H9 (cell line): ENCODE results near the gene USP27X. TPM values are rescaled to one million over a fixed set of nuclear protein-coding genes. Genes with fewer than 3 reads are reported as not detected.

Experiments used
- DNase-seq: peaks from one replicate; pipeline ENCODE4 v3.0.0-alpha.2; 2017
- H2AFZ ChIP-seq: one replicate; pipeline ENCODE4 v1.6.1; 2013; ENCODE audit warnings: mild to moderate bottlenecking, low read length, control low read depth, moderate library complexity
- H2AK5ac ChIP-seq: 2 replicates; pipeline ENCODE4 v1.6.1; 2013; ENCODE audit warnings: low read length, control low read depth, mixed read lengths; ENCODE audit not compliant: insufficient read length
- H2BK120ac ChIP-seq: one replicate; pipeline ENCODE4 v1.6.1; 2013; ENCODE audit warnings: low read depth, mild to moderate bottlenecking, low read length, control low read depth, inconsistent platforms; ENCODE audit not compliant: poor library complexity, severe bottlenecking
- H2BK12ac ChIP-seq: 2 replicates; pipeline ENCODE4 v1.6.1; 2013; ENCODE audit warnings: low read length, control low read depth, mixed read lengths, low read depth; ENCODE audit not compliant: insufficient read length
- H2BK15ac ChIP-seq: 2 replicates; pipeline ENCODE4 v1.6.1; 2013; ENCODE audit warnings: low read depth, low read length, control low read depth
- H2BK20ac ChIP-seq: one replicate; pipeline ENCODE4 v1.6.1; 2013; ENCODE audit warnings: low read depth, mild to moderate bottlenecking, low read length, control low read depth, inconsistent platforms; ENCODE audit not compliant: poor library complexity, severe bottlenecking
- H2BK5ac ChIP-seq: 2 replicates; pipeline ENCODE4 v1.6.1; 2013; ENCODE audit warnings: low read length, control low read depth, mixed read lengths; ENCODE audit not compliant: insufficient read length
- H3K14ac ChIP-seq: 2 replicates; pipeline ENCODE4 v1.6.1; 2013; ENCODE audit warnings: low read length, control low read depth; ENCODE audit not compliant: insufficient read depth
- H3K18ac ChIP-seq: 2 replicates; pipeline ENCODE4 v1.6.1; 2013; ENCODE audit warnings: low read depth, mild to moderate bottlenecking, mixed read lengths, low read length, control low read depth; ENCODE audit not compliant: insufficient read length
- H3K23ac ChIP-seq: 2 replicates; pipeline ENCODE4 v1.6.1; 2013; ENCODE audit warnings: low read length, control low read depth, mixed read lengths, low read depth; ENCODE audit not compliant: insufficient read length
- H3K23me2 ChIP-seq: 2 replicates; pipeline ENCODE4 v1.6.1; 2013; ENCODE audit warnings: low read depth, mild to moderate bottlenecking, mixed read lengths, low read length, control low read depth; ENCODE audit not compliant: insufficient read length, poor library complexity, severe bottlenecking
- H3K27ac ChIP-seq: 2 replicates; pipeline ENCODE4 v1.5.1; 2013; ENCODE audit warnings: low read length, control low read depth, mixed read lengths, low read depth; ENCODE audit not compliant: insufficient read length
- H3K27me3 ChIP-seq: 2 replicates; pipeline ENCODE4 v1.6.1; 2013; ENCODE audit warnings: low read length, control low read depth, inconsistent platforms; ENCODE audit not compliant: insufficient read depth
- H3K4ac ChIP-seq: 2 replicates; pipeline ENCODE4 v1.6.1; 2013; ENCODE audit warnings: low read depth, mild to moderate bottlenecking, control low read depth, inconsistent platforms, low read length, moderate library complexity
- H3K4me1 ChIP-seq: 2 replicates; pipeline ENCODE4 v1.6.1; 2013; ENCODE audit warnings: low read length, control low read depth, inconsistent platforms; ENCODE audit not compliant: insufficient read depth
- H3K4me2 ChIP-seq: 2 replicates; pipeline ENCODE4 v1.6.1; 2013; ENCODE audit warnings: low read length, control low read depth, mixed read lengths; ENCODE audit not compliant: insufficient read length, insufficient read depth
- H3K56ac ChIP-seq: 2 replicates; pipeline ENCODE4 v1.6.1; 2013; ENCODE audit warnings: low read depth, mild to moderate bottlenecking, mixed read lengths, low read length, control low read depth; ENCODE audit not compliant: insufficient read length
- H3K79me1 ChIP-seq: 2 replicates; pipeline ENCODE4 v1.6.1; 2013; ENCODE audit warnings: low read depth, mild to moderate bottlenecking, moderate library complexity, low read length, control low read depth, inconsistent platforms; ENCODE audit not compliant: insufficient read depth, poor library complexity, severe bottlenecking
- H3K79me2 ChIP-seq: 2 replicates; pipeline ENCODE4 v1.6.1; 2013; ENCODE audit warnings: low read length, control low read depth, inconsistent platforms; ENCODE audit not compliant: insufficient read depth
- H3K9ac ChIP-seq: 2 replicates; pipeline ENCODE4 v1.6.1; 2013; ENCODE audit warnings: low read length, control low read depth, mixed read lengths; ENCODE audit not compliant: insufficient read length; ENCODE audit errors: extremely low read depth
- H3K9me3 ChIP-seq: one replicate; pipeline ENCODE4 v1.6.1; 2013; ENCODE audit warnings: low read depth, low read length, inconsistent platforms; ENCODE audit not compliant: control insufficient read depth
- H3T11ph ChIP-seq: one replicate; pipeline ENCODE4 v1.6.1; 2013; ENCODE audit warnings: mild to moderate bottlenecking, low read length, control low read depth, inconsistent platforms
- H4K20me1 ChIP-seq: one replicate; pipeline ENCODE4 v1.6.1; 2013; ENCODE audit not compliant: control insufficient read depth, insufficient read length, insufficient read depth
- H4K5ac ChIP-seq: 2 replicates; pipeline ENCODE4 v1.6.1; 2013; ENCODE audit warnings: low read depth, mild to moderate bottlenecking, mixed read lengths, low read length, control low read depth; ENCODE audit not compliant: insufficient read length
- H4K8ac ChIP-seq: replicated peaks from 2 replicates; pipeline ENCODE4 v1.6.1; 2013; ENCODE audit warnings: low read length, control low read depth, mixed read lengths, low read depth; ENCODE audit not compliant: insufficient read length
- H4K91ac ChIP-seq: 2 replicates; pipeline ENCODE4 v1.6.1; 2013; ENCODE audit warnings: low read depth, mild to moderate bottlenecking, moderate library complexity, mixed read lengths, low read length, control low read depth; ENCODE audit not compliant: insufficient read length
- H3K27ac Mint-ChIP-seq, 3 experiments: 2 replicates in 2 of 3; 3 replicates in 1 of 3; pipeline ENCODE4 v1.8.0; 2020 to 2021; ENCODE audit warnings: mixed read lengths in 3 of 3, mild to moderate bottlenecking in 1 of 3, moderate library complexity in 1 of 3
- H3K27me3 Mint-ChIP-seq: 2 replicates; pipeline ENCODE4 v1.8.0; 2021; ENCODE audit warnings: low read depth, mild to moderate bottlenecking, moderate library complexity, mixed read lengths
- H3K36me3 Mint-ChIP-seq, 3 experiments: 2 replicates in 2 of 3; 3 replicates in 1 of 3; pipeline ENCODE4 v1.8.0; 2020 to 2021; ENCODE audit warnings: low read depth in 3 of 3, mixed read lengths in 3 of 3; ENCODE audit not compliant: insufficient read depth in 1 of 3
- H3K4me1 Mint-ChIP-seq, 2 experiments: 2 replicates each; pipeline ENCODE4 v1.8.0; 2020; ENCODE audit warnings: mixed read lengths in 2 of 2
- H3K4me3 Mint-ChIP-seq, 2 experiments: 2 replicates in 1 of 2; 3 replicates in 1 of 2; pipeline ENCODE4 v1.8.0; 2020 to 2021; ENCODE audit warnings: mild to moderate bottlenecking in 2 of 2, mixed read lengths in 2 of 2, moderate library complexity in 1 of 2
- H3K9me3 Mint-ChIP-seq, 2 experiments: 2 replicates in 1 of 2; 3 replicates in 1 of 2; pipeline ENCODE4 v1.8.0; 2020; ENCODE audit warnings: mild to moderate bottlenecking in 2 of 2, mixed read lengths in 2 of 2, moderate library complexity in 1 of 2
- CTCF ChIP-seq: fragments of 200-600 bp; sonication (generic); conservative IDR thresholded peaks from 3 replicates; pipeline ENCODE4 v1.8.0; 2021; ENCODE audit warnings: antibody characterized with exemption, mild to moderate bottlenecking
- total RNA-seq: library from RNA; stranded (reverse); gene quantifications from 2 replicates; pipeline ENCODE4 v1.2.1, GENCODE V29; 2021

USP27X gene
- total RNA-seq, 1 experiment from 2014 or later: 5.7 TPM

DNA sequence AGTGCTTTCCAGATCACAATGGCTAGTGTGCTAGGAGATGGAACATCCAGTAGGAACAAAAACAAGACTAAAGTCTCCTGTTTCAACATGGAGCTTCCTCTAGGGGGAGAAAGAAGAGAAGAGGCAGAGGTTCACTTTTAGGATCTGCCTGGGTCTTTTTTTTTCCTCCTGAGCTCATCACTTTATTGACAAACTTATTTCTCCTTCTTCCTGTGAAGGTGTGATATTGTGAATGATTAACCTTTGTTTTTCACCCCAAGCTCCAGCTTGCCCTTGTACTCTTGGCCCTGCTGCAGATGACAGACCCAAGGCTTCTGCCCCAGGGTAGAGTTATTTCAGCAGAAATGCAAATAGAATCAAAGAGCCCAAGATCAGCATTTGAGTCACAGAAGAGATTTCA, 36.7 kb upstream of the USP27X start:
- no peaks in the 10 kb centered on the region; a peak in 1 of 7 replicates for H3K36me3 Mint-ChIP-seq
- no peaks in the 10 kb centered on the region for H3K4me1 ChIP-seq
- no peak overlapping the region for H2BK20ac ChIP-seq
- H3K4me2 ChIP-seq: no peak overlapping the region
- no peak overlapping the region for H4K8ac ChIP-seq
- no peak overlapping the region for H2BK120ac ChIP-seq
- no peak overlapping the region for H2BK5ac ChIP-seq
- no peaks in the 10 kb centered on the region for H3K23me2 ChIP-seq
- H4K5ac ChIP-seq: no peak overlapping the region
- no peak overlapping the region for H3K4ac ChIP-seq
- no peak overlapping the region for H3K9ac ChIP-seq
- H4K91ac ChIP-seq: no peak overlapping the region
- no peaks in the 10 kb centered on the region for H3K27me3 ChIP-seq
- no peak overlapping the region for H3K14ac ChIP-seq
- H3K27ac ChIP-seq: no peak overlapping the region
- H3K4me3 Mint-ChIP-seq: no peak overlapping the region
- H3K9me3 ChIP-seq: peaks cover 34% of the 10 kb centered on the region
- peak; percentile 32; the same call in 1 of the 3 replicates for TF ChIP-seq CTCF
- H2AFZ ChIP-seq: no peak overlapping the region
- H3T11ph ChIP-seq: no peak overlapping the region
- H3K18ac ChIP-seq: no peak overlapping the region
- H3K27me3 Mint-ChIP-seq: no peaks in the 10 kb centered on the region; the same call in 1 of the 2 replicates
- no peaks in the 10 kb centered on the region for H3K4me1 Mint-ChIP-seq
- H3K79me2 ChIP-seq: no peaks in the 10 kb centered on the region
- H2BK15ac ChIP-seq: no peak overlapping the region
- H3K23ac ChIP-seq: no peak overlapping the region
- DNase-seq: no peak
- no peaks in the 10 kb centered on the region for H4K20me1 ChIP-seq
- H3K9me3 Mint-ChIP-seq: peaks cover 70 to 79% of the 10 kb centered on the region in 2 experiments
- H3K79me1 ChIP-seq: no peaks in the 10 kb centered on the region
- no peak overlapping the region for H3K56ac ChIP-seq
- H3K27ac Mint-ChIP-seq: no peak overlapping the region
- no peak overlapping the region for H2BK12ac ChIP-seq
- H2AK5ac ChIP-seq: no peak overlapping the region
